HG02623 (cell line): ENCODE data around the gene APPL2.

Experiments
- ATAC-seq: cut with Tn5 transposase; IDR thresholded peaks from one replicate; pipeline ENCODE4 v1.9.1; 2021; ENCODE audit warnings: moderate library complexity; ENCODE audit not compliant: unreplicated experiment

APPL2 gene

DNA sequence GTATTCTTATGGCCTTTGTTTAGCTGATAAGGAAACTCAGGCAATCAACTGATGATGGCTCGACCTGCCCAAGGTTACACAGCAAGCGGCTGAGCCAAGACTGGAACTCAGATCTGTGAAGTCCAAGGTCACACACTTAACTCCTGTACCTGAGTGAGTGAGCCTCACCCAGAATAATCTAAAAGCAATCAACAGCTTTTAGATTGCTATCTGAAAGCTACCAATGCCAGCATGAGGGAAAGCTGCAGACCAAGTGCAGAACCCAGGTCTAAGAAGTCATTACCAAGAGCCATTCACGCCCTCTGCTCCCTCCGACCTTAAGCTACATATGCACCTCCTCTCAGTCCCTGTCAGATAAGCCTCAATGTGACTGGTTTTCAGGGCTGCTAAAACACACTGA lies 12.1 kb downstream of the APPL2 start:
- no peak for ATAC-seq

DNA sequence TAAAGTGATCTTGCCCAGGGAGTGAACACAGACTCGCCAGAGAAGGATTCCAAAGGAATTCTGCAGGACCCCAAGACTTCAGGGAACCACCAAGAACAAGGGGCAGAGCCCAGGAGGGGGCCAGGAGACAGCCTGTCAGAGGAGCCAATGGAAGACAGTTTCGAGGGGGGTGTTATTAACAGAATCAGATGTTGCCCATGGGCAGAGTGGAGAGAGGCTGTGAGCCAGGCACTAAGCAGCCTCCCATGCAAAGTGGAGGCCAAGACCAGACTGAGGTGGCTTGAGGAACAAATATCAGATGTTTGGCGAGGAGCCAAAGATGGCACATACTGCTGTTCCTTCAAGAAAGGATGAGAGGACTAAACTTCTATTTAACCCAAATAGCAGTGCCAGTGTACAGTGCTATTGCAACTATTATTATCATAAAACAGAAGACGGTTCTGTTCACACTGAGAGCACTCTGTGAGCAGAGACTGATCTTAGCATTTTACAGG lies 12.6 kb downstream of the APPL2 start:
- ATAC-seq: no peak

DNA sequence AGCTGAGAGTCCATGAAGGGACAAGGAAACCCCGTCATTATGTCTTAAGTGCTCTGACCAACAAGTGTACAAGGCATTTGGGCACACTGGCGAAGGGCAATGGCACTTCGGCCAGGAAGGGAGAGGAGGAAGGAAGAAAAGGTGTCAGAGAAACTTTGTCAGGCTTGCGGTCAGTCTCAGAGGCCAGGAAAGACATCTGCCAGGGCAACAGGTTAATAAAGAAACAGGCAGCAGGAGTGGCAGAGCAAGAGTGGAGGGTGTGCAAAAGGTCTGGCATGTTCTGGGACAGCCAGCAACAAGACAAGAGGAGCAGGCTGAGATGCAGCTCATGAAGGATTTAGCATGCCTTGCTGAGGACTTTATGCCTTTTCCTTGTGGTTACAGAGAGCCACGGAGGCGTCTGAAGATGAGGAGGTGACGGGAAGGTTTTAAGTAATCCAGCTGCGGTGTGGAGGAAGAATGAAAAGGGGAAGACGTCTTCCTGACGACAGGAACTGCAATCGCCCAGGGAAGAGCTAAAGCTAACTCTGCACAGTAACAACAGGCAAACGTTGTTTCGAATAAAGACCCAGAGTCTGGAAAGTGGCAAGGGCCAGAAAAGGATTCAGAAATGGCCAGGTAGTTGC lies 13.1 kb downstream of the APPL2 start:
- no peak for ATAC-seq

DNA sequence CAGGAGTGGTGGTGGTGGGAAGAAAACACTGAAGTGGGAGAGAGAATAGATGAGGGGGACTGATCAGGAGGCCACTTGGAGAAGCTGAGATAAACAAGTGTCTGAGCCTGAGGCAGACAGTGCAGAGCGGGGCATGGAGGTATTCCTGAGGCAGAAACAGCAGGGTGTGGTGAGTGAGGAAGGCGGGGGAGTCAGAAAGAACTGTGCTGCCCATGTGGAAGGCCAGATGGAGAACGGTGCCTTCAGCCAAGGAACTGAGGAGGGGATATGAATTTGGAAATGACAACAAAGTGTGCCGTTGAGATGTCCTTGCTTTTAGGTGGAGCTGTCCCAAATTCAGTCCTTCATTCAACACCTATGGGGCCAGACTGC lies 13.7 kb downstream of the APPL2 start:
- no peak for ATAC-seq

GRCh38 chr12:105221583-105222283 lies 14.2 kb downstream of the APPL2 start:
- ATAC-seq: no peak

GRCh38 chr12:105220929-105221290 lies 15.1 kb downstream of the APPL2 start:
- no peak for ATAC-seq

DNA sequence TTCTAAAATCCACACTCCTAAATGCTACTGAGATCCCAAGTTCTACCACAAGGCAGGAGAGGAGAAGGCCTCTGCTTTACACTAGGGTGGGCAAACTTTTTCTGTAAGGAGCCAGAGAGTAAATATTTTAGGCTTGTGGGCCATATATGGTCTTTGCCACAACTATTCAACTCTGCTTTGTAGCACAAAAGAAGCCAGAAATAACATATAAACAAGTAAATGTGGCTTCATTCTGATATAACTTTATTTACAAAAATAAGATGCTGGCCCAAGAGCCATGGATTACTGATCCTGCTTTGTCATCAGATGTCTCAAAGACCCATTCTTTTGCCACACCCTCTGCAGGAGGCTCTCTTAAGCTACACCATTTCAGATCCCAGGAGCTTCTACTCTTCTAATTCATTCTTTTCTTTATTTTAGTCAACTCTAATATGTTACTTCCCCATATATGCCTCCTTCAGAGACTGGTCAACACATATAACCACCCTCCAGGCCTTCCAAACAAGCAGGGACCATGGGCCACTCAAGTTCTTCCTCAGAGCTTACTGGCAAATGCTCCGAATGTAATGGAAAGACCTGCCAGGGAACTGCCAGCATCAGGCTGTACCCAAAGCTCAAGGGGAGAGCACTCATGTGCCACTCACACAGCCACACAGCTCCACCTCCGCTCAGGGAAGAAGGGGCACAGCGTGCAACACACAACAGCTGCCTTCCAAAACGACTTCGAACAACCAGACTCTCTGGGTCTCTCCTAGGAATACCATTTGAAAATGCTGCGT lies 15.6 kb downstream of the APPL2 start:
- ATAC-seq: no peak

DNA sequence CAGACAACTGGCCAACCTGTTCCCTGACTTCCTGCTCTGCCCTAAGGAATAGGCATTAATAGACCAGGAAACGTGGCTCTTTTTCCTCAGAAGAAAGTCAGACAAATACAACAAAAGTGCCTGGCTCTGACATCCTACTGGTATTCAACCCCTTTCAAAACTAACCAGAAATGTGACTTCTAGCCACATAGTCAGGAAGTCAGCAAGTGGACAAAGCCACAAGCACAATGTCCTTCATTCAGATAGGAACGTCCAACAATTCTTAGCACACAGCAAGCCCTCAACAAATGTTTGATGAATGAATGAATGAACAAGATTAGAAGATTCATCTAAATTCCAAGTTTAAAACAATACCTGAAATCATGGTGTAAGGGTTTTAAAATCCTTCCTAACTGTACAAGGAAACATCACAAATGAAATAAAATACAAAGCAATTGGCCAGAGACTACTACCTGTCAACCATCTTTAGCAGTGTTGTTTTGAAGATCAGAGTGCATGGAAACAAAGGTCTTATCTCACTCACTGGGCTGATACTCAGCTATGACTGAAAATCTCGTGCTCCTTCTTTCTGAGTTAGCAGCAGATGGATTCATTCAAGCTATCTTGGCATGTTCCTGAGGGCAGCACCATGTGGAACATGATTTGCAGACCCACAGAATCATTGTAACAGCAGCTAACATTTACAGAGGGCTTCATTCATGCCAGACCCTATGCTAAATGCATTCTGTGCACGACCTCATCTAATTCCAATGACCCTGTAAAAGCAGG lies 16.5 kb downstream of the APPL2 start:
- no peak for ATAC-seq

GRCh38 chr12:105218434-105218833 lies 17.5 kb downstream of the APPL2 start:
- no peak for ATAC-seq

GRCh38 chr12:105214670-105215375 lies 21.2 kb downstream of the APPL2 start:
- no peak for ATAC-seq

DNA sequence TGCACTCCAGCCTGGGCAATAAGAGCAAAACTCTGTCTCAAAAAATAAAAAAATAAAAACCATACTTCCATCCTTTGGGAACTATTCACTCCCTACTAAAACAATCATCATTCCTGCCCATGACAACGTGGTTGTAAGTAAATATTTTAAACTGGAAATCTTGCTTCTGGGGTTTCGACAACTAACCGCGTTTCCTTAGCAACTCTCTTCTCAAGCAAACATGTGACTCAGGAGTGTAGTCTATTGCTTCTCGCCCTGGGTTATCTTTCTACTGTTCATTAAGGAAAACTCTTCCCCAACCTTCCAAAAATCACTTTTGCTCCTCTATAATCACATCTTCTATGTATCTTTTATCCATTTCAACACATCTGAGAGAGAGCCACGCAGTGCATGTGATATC lies 21.8 kb downstream of the APPL2 start:
- ATAC-seq: no peak

GRCh38 chr12:105212438-105212837 lies 23.5 kb downstream of the APPL2 start:
- ATAC-seq: no peak

- ATAC-seq: no peak
Observed at GRCh38 chr12:105209091-105209490, 26.9 kb downstream of the APPL2 start.

GRCh38 chr12:105206686-105207374 lies 29.1 kb downstream of the APPL2 start:
- no peak for ATAC-seq

DNA sequence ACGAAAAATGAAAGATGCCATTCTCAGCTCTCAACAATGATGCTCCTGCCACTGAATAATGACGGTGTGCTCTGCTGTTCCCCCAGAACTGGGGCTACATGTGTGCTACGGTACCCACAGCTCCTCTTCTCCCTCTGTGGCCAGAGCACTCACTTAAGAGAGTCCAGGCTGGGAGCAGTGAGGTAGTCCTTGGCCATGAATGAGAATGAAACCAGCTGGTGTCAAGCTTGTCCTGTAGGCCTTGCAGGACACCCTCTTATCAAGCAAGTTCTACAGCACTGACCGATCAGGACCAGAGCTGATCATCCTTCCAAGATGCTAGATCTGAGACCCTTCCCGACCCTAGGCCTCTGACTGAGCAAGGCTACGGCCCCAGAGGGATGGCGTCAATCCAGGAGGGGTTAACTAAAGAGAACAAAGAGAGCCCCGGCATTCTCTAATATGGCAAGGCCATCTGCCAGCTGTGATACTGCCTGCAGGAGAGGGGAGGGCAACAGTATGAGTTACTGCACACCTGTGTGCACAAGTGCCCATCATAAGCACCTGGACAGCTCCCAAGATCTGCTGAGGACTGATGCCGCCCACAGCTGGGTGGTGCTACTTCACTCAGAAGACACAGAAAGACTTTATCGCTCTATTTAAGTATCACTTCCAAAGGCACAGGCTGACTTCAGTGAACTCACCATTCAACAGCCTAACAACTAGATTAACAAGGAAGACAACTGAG lies 30.5 kb downstream of the APPL2 start:
- no peak for ATAC-seq

DNA sequence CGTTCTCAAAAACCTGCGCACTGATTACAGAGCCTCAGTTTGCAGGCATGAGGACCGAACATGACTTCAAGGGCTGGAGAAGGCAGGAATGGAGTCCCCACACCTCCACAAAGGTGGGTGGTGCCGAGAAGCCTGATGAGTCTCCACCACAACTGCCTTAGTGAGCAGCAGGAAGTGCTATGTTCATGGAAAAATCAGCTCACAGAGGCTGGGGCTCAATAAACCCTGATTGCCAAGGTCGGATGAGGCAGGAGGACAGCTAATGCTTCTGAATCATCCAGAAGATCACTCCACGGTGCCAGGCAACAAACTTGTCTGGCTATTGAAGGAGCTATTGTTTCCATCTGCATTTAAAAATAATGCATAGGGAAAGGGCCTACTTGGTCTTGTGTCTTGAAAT lies 31.1 kb downstream of the APPL2 start:
- no peak for ATAC-seq

DNA sequence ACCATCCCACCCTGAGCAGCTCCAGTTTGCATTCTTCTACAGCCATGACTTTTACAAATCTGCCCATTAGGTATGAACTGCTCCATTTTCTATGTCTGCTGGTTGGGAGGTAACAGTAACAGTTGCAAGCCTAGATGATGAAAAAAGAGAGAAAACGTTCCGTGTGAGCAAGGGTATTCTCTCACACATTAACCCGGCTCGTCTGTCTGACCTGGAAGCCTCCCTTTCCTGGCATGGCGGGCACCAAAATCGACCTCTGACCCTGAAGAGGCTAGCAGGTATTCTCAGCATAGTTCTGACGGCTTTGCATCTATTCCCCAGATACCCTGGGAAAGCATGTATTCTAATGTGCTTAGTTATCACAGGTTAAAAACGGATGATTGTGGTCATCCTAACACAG lies 31.8 kb downstream of the APPL2 start:
- no peak for ATAC-seq

DNA sequence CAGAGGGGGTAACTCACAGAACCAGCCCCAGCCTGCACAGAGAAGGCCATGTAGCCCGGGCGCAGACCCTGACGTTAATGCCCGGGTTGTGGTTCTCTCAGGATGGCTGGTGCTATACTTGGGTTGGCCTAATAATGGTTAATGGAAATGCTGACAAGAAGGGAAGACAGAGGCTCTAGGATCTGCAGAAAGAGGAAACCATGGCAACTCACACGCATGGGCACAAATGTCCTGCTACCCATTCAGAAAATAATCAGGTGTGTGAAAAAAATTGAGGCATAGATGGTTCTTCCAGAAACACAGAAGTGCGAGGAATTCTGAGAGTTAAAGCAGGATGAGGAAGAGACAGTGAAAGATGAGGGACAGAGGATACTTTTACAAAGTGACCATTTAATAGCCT lies 33.8 kb downstream of the APPL2 start:
- ATAC-seq: no peak

- ATAC-seq: no peak
Observed at GRCh38 chr12:105201299-105201698, 34.7 kb downstream of the APPL2 start.
